Measurements from ENCODE around the gene BTN3A1. TPM values are rescaled to one million over a fixed set of nuclear protein-coding genes. Genes with fewer than 3 reads are reported as not detected.

BTN3A1 gene
- polyA plus RNA-seq, 2 of the 4 experiments (the other 2 are of a cell fraction), result 4.0 to 8.1 TPM

DNA sequence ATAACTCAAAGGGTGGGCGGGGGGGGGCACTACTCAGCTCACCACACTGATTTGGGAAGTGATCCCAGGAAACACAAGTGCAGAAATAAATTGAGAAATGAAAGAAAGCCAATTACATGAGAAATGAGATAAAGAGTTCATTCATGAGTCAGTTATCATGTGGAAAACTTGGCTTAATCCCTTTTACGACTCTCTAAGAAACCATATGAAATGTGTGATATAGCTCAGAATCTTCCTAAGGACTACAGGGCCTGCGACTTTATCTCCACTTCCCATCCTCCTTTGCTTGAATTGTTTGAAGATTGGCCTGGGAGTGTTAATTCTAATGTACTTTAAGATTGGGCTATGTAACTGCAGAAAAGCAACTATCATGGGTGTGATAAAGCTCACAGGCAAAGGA, 22.8 kb upstream of the BTN3A1 start (continued):
- TF ChIP-seq HES2 (IDR thresholded peaks at IDR 0.05), result no peak
- no peak for TF ChIP-seq FOSL2 (IDR thresholded peaks at IDR 0.05)
- TF ChIP-seq FOSL2 (CRISPR knock-in tag; IDR thresholded peaks at IDR 0.05), result no peak
- TF ChIP-seq, protein P1, sequence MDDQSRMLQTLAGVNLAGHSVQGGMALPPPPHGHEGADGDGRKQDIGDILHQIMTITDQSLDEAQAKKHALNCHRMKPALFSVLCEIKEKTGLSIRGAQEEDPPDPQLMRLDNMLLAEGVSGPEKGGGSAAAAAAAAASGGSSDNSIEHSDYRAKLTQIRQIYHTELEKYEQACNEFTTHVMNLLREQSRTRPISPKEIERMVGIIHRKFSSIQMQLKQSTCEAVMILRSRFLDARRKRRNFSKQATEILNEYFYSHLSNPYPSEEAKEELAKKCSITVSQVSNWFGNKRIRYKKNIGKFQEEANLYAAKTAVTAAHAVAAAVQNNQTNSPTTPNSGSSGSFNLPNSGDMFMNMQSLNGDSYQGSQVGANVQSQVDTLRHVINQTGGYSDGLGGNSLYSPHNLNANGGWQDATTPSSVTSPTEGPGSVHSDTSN (IDR thresholded peaks at IDR 0.05), result no peak

GRCh38 chr6:26379740-26380139, 22.3 kb upstream of the BTN3A1 start:
- ATAC-seq, result no peak
- no peak for DNase-seq (ENCODE audit: low read depth in 1 of 2, low spot score in 1 of 2)
- POLR2A ChIA-PET, result no interaction called here
- TF ChIP-seq RAD21 (conservative IDR thresholded peaks at IDR 0.05 in 1 of 2, IDR thresholded peaks at IDR 0.05 in 1 of 2), result no peak
- TF ChIP-seq CHD4 (IDR thresholded peaks at IDR 0.05; ENCODE audit: borderline replicate concordance), result no peak
- TF ChIP-seq EP300 (IDR thresholded peaks at IDR 0.05), result no peak
- TF ChIP-seq, protein P1 (IDR thresholded peaks at IDR 0.05), result no peak
- TF ChIP-seq CEBPB (IDR thresholded peaks at IDR 0.05), result no peak
- TF ChIP-seq TFCP2L1 (CRISPR knock-in tag; IDR thresholded peaks at IDR 0.05), result no peak
- TF ChIP-seq RFX5 (IDR thresholded peaks at IDR 0.05), result no peak
- TF ChIP-seq, protein P2, sequence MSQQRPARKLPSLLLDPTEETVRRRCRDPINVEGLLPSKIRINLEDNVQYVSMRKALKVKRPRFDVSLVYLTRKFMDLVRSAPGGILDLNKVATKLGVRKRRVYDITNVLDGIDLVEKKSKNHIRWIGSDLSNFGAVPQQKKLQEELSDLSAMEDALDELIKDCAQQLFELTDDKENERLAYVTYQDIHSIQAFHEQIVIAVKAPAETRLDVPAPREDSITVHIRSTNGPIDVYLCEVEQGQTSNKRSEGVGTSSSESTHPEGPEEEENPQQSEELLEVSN (IDR thresholded peaks at IDR 0.05; ENCODE audit: borderline replicate concordance, low read depth), result no peak
- TF ChIP-seq ZC3H11A (IDR thresholded peaks at IDR 0.05), result no peak
- no peak for TF ChIP-seq SMC3 (IDR thresholded peaks at IDR 0.05)
- TF ChIP-seq HES2 (IDR thresholded peaks at IDR 0.05), result no peak
- TF ChIP-seq NR3C1 (IDR thresholded peaks at IDR 0.05), result no peak
- TF ChIP-seq FOXS1 (CRISPR knock-in tag; IDR thresholded peaks at IDR 0.05), result no peak
- FAIRE-seq, result no peak
- Histone ChIP-seq H3K4me1 (peaks cover 7% of the 10 kb centered on the region), H3K9me3 (no peaks in the 10 kb centered on the region), H3K4me2 (no peak overlapping the region), H3K27ac (no peak overlapping the region), H3K4me3 (no peak overlapping the region)
- CTCF ChIA-PET, result interaction anchor here (0.6 to 2.5 kb wide), 5 partner anchors 10 to 124 kb away, joined by 3 to 6 read pairs (median 4); no protein-coding TSS in a partner anchor

DNA sequence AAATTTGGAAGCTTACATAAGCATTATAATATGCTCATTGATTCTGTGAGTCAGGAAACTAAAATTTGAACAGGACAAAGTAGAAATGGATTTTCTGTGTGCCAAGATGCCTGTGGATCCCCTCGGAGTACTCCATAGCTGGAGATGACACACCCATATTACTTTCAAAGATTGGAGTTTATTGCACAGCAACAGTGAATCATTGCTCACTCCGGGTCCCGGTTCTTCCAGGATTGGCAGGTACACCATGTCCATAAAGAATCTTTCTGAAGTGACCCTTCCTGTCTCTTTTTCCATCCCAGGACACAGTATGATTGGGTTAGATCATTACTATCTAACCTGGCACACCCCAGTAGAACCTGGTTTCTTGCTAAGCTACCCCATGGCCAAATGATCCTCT, 21.8 kb upstream of the BTN3A1 start:
- CTCF ChIA-PET, result interaction anchor here (0.6 to 2.5 kb wide), 4 partner anchors 11 to 123 kb away, joined by 3 to 6 read pairs (median 4); no protein-coding TSS in a partner anchor
- no peak overlapping the region for H3K4me2 ChIP-seq
- no peak for ATAC-seq
- H3K27ac ChIP-seq, result no peak overlapping the region
- TF ChIP-seq RARB (CRISPR knock-in tag; IDR thresholded peaks at IDR 0.05) (no peak), BHLHE40 (IDR thresholded peaks at IDR 0.05; ENCODE audit: low read depth, low read length) (no peak), NFE2L2 (conservative IDR thresholded peaks at IDR 0.05; ENCODE audit: low read length) (no peak), KDM1A (IDR thresholded peaks at IDR 0.05; ENCODE audit: low read depth) (no peak), HOXA7 (CRISPR knock-in tag; IDR thresholded peaks at IDR 0.05) (no peak), FOXS1 (CRISPR knock-in tag; IDR thresholded peaks at IDR 0.05) (no peak), CHD4 (IDR thresholded peaks at IDR 0.05; ENCODE audit: borderline replicate concordance) (no peak), HEYL (CRISPR knock-in tag; IDR thresholded peaks at IDR 0.05) (no peak), GATA3 (IDR thresholded peaks at IDR 0.05; ENCODE audit: borderline replicate concordance) (no peak), USF2 (IDR thresholded peaks at IDR 0.05) (no peak), PHF8 (IDR thresholded peaks at IDR 0.05; ENCODE audit: borderline replicate concordance, low read depth) (no peak), JUNB (IDR thresholded peaks at IDR 0.05) (no peak), RFX5 (IDR thresholded peaks at IDR 0.05) (no peak), ZFP36 (IDR thresholded peaks at IDR 0.05; ENCODE audit: borderline replicate concordance, partially characterized antibody) (no peak)
- TF ChIP-seq, protein P3, sequence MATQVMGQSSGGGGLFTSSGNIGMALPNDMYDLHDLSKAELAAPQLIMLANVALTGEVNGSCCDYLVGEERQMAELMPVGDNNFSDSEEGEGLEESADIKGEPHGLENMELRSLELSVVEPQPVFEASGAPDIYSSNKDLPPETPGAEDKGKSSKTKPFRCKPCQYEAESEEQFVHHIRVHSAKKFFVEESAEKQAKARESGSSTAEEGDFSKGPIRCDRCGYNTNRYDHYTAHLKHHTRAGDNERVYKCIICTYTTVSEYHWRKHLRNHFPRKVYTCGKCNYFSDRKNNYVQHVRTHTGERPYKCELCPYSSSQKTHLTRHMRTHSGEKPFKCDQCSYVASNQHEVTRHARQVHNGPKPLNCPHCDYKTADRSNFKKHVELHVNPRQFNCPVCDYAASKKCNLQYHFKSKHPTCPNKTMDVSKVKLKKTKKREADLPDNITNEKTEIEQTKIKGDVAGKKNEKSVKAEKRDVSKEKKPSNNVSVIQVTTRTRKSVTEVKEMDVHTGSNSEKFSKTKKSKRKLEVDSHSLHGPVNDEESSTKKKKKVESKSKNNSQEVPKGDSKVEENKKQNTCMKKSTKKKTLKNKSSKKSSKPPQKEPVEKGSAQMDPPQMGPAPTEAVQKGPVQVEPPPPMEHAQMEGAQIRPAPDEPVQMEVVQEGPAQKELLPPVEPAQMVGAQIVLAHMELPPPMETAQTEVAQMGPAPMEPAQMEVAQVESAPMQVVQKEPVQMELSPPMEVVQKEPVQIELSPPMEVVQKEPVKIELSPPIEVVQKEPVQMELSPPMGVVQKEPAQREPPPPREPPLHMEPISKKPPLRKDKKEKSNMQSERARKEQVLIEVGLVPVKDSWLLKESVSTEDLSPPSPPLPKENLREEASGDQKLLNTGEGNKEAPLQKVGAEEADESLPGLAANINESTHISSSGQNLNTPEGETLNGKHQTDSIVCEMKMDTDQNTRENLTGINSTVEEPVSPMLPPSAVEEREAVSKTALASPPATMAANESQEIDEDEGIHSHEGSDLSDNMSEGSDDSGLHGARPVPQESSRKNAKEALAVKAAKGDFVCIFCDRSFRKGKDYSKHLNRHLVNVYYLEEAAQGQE (IDR thresholded peaks at IDR 0.05), result no peak
- TF ChIP-seq, protein P2 (IDR thresholded peaks at IDR 0.05; ENCODE audit: borderline replicate concordance, low read depth), result no peak
- no peak overlapping the region for H3K4me3 ChIP-seq
- H3K9me3 ChIP-seq, result no peaks in the 10 kb centered on the region
- 71% methylated on average over 3 of the region's 3 CpGs for WGBS (ENCODE audit: missing lambda C conversion rate)
- DNase-seq (ENCODE audit: low read depth in 1 of 2, low spot score in 1 of 2), result no peak
- POLR2A ChIA-PET, result no interaction called here
- peaks cover 7% of the 10 kb centered on the region for H3K4me1 ChIP-seq
- no peak for FAIRE-seq

All from A549 (cell line).